GM12878 (cell line): Measurements from ENCODE around the gene RREB1. TPM values are rescaled to one million over a fixed set of nuclear protein-coding genes. Genes with fewer than 3 reads are reported as not detected.

ENCODE experiments used
- BRCA1 ChIP-seq: IDR thresholded peaks from 2 replicates; pipeline ENCODE4 v1.6.1; 2011; ENCODE audit warnings: low read depth, low read length, improper control_type of control experiment
- CREB1 ChIP-seq: IDR thresholded peaks from 2 replicates; pipeline ENCODE4 v1.6.1; 2012; ENCODE audit warnings: low read depth, mild to moderate bottlenecking, inconsistent platforms
- MXI1 ChIP-seq: fragments of 150-350 bp; IDR thresholded peaks from 2 replicates; pipeline ENCODE4 v1.6.1; 2011; ENCODE audit warnings: low read depth, mild to moderate bottlenecking, inconsistent platforms, low read length, improper control_type of control experiment
- NFIC ChIP-seq: IDR thresholded peaks from 2 replicates; pipeline ENCODE4 v1.6.1; 2012; ENCODE audit warnings: low read depth, mild to moderate bottlenecking, inconsistent platforms, low read length, moderate library complexity
- NFXL1 ChIP-seq: fragments of 450-650 bp; IDR thresholded peaks from 2 replicates; pipeline ENCODE4 v1.6.1; 2017; ENCODE audit warnings: antibody characterized with exemption, mild to moderate bottlenecking, borderline replicate concordance
- NFYA ChIP-seq: IDR thresholded peaks from 2 replicates; pipeline ENCODE4 v1.6.1; 2011; ENCODE audit warnings: low read depth, mild to moderate bottlenecking, low read length, improper control_type of control experiment, borderline replicate concordance
- NRF1 ChIP-seq: conservative IDR thresholded peaks from 2 replicates; pipeline ENCODE4 v1.6.1; 2011; ENCODE audit warnings: mild to moderate bottlenecking, low read depth, low read length, improper control_type of control experiment
- SMAD1 ChIP-seq: fragments of 450-650 bp; IDR thresholded peaks from 2 replicates; pipeline ENCODE4 v1.6.1; 2018; ENCODE audit warnings: mild to moderate bottlenecking, low read depth; ENCODE audit not compliant: partially characterized antibody
- SMARCA5 ChIP-seq: fragments of 450-650 bp; IDR thresholded peaks from 2 replicates; pipeline ENCODE4 v1.6.1; 2017; ENCODE audit warnings: mild to moderate bottlenecking
- SMC3 ChIP-seq: IDR thresholded peaks from 2 replicates; pipeline ENCODE4 v1.6.1; 2011; ENCODE audit warnings: low read length, improper control_type of control experiment, borderline replicate concordance
- SREBF2 ChIP-seq: IDR thresholded peaks from 2 replicates; pipeline ENCODE4 v1.6.1; 2012; ENCODE audit warnings: mild to moderate bottlenecking, low read length
- polyA plus RNA-seq, 11 experiments: library from polyadenylated mRNA; depleted of rRNA in 4 of 11; unstranded in 6 of 11; stranded (reverse) in 5 of 11; fragments of >200 nt; fragmentation: Nextera tagmentation in 4 of 11; fragmentation: Illumina TruSeq in 1 of 11; extraction: Ambion mirVana in 4 of 11; extraction: Trizol in 1 of 11; gene quantifications; 1 replicate in 1 of 11; 2 replicates in 10 of 11; pipeline versions ENCODE4 v1.2.1 to v1.2.3, GENCODE V29; 2011 to 2016; ENCODE audit warnings: inconsistent platforms in 2 of 11, missing spikeins in 2 of 11, low read depth in 1 of 11
- total RNA-seq, 4 experiments: library from RNA; depleted of rRNA in 3 of 4; stranded (reverse); fragments of >200 nt in 3 of 4; fragmentation: Illumina TruSeq in 1 of 4; extraction: Trizol in 1 of 4; gene quantifications; 2 replicates each; pipeline versions ENCODE4 v1.2.1 to v1.2.3, GENCODE V29; 2013 to 2021
- TF ChIP-seq, protein P1 (sequence below): IDR thresholded peaks from 2 replicates; pipeline ENCODE4 v1.6.1; 2012; ENCODE audit warnings: improper control_type of control experiment, low read depth, low read length; ENCODE audit not compliant: insufficient replicate concordance
- TF ChIP-seq, protein P2 (sequence below): fragments of 450-650 bp; IDR thresholded peaks from 2 replicates; pipeline ENCODE4 v1.6.1; 2017; ENCODE audit warnings: mild to moderate bottlenecking, moderate library complexity
- TF ChIP-seq, protein P3 (sequence below): fragments of 450-650 bp; IDR thresholded peaks from 2 replicates; pipeline ENCODE4 v1.6.1; 2014; ENCODE audit warnings: mild to moderate bottlenecking
- TF ChIP-seq, protein P4 (sequence below): fragments of 450-650 bp; IDR thresholded peaks from 2 replicates; pipeline ENCODE4 v1.6.1; 2016; ENCODE audit warnings: mild to moderate bottlenecking
- TF ChIP-seq, protein P5 (sequence below): IDR thresholded peaks from 2 replicates; pipeline ENCODE4 v1.6.1; 2011; ENCODE audit warnings: borderline replicate concordance, low read depth, mild to moderate bottlenecking, moderate library complexity, low read length; ENCODE audit not compliant: insufficient read depth, poor library complexity, severe bottlenecking

The RREB1 gene
- total and polyA plus RNA-seq, 10 of the 15 experiments (the other 5 are each of a cell fraction or from before 2014, with no cell fraction given), result 1.9 to 30.3 (median 8.6) TPM

DNA sequence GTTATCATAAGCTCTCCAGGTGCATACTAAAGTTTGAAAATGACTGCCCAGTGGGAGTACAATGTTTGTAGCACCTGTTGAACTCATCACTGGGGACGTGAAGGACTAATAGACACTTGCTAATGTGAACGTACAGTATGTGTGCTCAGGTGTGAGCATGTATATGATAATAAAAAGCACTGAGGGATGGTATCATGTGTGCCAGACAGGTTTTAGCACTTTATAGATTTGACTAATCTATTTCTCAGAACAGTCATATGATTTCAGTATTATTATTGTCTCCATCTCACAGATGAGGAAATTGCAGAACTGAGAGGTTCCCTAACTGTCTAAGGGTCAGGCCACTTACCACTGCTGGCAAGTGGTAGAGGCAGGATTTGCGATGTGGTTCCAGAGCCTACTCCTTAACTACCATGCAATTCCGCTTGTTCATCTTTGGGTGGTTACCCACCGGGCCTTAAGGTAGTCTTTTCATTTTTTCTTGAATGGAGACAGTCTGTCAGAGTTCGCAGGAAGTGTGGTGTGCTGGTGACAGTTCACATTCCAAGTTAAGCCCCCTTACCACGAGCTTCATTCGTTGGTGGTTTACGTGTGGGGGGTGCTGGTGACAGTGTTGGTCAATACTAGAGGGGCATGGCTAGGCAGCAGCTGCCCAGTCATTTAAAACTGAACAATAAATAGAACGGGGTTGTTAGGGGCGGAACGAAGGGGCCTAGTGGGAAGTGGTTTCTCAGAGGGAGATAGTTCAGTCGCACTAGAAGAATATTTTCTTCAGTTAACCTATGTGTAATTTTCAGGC, 46.8 kb downstream of the RREB1 start (continued):
- TF ChIP-seq, protein P1, sequence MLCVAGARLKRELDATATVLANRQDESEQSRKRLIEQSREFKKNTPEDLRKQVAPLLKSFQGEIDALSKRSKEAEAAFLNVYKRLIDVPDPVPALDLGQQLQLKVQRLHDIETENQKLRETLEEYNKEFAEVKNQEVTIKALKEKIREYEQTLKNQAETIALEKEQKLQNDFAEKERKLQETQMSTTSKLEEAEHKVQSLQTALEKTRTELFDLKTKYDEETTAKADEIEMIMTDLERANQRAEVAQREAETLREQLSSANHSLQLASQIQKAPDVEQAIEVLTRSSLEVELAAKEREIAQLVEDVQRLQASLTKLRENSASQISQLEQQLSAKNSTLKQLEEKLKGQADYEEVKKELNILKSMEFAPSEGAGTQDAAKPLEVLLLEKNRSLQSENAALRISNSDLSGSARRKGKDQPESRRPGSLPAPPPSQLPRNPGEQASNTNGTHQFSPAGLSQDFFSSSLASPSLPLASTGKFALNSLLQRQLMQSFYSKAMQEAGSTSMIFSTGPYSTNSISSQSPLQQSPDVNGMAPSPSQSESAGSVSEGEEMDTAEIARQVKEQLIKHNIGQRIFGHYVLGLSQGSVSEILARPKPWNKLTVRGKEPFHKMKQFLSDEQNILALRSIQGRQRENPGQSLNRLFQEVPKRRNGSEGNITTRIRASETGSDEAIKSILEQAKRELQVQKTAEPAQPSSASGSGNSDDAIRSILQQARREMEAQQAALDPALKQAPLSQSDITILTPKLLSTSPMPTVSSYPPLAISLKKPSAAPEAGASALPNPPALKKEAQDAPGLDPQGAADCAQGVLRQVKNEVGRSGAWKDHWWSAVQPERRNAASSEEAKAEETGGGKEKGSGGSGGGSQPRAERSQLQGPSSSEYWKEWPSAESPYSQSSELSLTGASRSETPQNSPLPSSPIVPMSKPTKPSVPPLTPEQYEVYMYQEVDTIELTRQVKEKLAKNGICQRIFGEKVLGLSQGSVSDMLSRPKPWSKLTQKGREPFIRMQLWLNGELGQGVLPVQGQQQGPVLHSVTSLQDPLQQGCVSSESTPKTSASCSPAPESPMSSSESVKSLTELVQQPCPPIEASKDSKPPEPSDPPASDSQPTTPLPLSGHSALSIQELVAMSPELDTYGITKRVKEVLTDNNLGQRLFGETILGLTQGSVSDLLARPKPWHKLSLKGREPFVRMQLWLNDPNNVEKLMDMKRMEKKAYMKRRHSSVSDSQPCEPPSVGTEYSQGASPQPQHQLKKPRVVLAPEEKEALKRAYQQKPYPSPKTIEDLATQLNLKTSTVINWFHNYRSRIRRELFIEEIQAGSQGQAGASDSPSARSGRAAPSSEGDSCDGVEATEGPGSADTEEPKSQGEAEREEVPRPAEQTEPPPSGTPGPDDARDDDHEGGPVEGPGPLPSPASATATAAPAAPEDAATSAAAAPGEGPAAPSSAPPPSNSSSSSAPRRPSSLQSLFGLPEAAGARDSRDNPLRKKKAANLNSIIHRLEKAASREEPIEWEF, result peak; percentile 32
- no peak for TF ChIP-seq NFXL1
- no peak for TF ChIP-seq BRCA1
- TF ChIP-seq SMC3, result no peak
- TF ChIP-seq NFIC, result peak; percentile 94
- peak; percentile 44; the same call in 1 of the 2 replicates for TF ChIP-seq MXI1
- TF ChIP-seq SMAD1, result peak; percentile 20
- peak; percentile 67 for TF ChIP-seq SMARCA5
- no peak for TF ChIP-seq NFYA
- TF ChIP-seq, protein P2, sequence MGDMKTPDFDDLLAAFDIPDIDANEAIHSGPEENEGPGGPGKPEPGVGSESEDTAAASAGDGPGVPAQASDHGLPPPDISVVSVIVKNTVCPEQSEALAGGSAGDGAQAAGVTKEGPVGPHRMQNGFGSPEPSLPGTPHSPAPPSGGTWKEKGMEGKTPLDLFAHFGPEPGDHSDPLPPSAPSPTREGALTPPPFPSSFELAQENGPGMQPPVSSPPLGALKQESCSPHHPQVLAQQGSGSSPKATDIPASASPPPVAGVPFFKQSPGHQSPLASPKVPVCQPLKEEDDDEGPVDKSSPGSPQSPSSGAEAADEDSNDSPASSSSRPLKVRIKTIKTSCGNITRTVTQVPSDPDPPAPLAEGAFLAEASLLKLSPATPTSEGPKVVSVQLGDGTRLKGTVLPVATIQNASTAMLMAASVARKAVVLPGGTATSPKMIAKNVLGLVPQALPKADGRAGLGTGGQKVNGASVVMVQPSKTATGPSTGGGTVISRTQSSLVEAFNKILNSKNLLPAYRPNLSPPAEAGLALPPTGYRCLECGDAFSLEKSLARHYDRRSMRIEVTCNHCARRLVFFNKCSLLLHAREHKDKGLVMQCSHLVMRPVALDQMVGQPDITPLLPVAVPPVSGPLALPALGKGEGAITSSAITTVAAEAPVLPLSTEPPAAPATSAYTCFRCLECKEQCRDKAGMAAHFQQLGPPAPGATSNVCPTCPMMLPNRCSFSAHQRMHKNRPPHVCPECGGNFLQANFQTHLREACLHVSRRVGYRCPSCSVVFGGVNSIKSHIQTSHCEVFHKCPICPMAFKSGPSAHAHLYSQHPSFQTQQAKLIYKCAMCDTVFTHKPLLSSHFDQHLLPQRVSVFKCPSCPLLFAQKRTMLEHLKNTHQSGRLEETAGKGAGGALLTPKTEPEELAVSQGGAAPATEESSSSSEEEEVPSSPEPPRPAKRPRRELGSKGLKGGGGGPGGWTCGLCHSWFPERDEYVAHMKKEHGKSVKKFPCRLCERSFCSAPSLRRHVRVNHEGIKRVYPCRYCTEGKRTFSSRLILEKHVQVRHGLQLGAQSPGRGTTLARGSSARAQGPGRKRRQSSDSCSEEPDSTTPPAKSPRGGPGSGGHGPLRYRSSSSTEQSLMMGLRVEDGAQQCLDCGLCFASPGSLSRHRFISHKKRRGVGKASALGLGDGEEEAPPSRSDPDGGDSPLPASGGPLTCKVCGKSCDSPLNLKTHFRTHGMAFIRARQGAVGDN, result peak; percentile 28; the same call in 1 of the 2 replicates
- no peak for TF ChIP-seq NRF1
- no peak for TF ChIP-seq CREB1
- TF ChIP-seq, protein P3, sequence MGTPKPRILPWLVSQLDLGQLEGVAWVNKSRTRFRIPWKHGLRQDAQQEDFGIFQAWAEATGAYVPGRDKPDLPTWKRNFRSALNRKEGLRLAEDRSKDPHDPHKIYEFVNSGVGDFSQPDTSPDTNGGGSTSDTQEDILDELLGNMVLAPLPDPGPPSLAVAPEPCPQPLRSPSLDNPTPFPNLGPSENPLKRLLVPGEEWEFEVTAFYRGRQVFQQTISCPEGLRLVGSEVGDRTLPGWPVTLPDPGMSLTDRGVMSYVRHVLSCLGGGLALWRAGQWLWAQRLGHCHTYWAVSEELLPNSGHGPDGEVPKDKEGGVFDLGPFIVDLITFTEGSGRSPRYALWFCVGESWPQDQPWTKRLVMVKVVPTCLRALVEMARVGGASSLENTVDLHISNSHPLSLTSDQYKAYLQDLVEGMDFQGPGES, result no peak
- TF ChIP-seq, protein P4, sequence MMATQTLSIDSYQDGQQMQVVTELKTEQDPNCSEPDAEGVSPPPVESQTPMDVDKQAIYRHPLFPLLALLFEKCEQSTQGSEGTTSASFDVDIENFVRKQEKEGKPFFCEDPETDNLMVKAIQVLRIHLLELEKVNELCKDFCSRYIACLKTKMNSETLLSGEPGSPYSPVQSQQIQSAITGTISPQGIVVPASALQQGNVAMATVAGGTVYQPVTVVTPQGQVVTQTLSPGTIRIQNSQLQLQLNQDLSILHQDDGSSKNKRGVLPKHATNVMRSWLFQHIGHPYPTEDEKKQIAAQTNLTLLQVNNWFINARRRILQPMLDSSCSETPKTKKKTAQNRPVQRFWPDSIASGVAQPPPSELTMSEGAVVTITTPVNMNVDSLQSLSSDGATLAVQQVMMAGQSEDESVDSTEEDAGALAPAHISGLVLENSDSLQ, result peak; percentile 43
- TF ChIP-seq SREBF2, result no peak
- TF ChIP-seq, protein P5, sequence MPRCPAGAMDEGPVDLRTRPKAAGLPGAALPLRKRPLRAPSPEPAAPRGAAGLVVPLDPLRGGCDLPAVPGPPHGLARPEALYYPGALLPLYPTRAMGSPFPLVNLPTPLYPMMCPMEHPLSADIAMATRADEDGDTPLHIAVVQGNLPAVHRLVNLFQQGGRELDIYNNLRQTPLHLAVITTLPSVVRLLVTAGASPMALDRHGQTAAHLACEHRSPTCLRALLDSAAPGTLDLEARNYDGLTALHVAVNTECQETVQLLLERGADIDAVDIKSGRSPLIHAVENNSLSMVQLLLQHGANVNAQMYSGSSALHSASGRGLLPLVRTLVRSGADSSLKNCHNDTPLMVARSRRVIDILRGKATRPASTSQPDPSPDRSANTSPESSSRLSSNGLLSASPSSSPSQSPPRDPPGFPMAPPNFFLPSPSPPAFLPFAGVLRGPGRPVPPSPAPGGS, result peak; percentile 77
